Activated CD8-positive, alpha-beta memory T cell treated with anti-CD3 and anti-CD28 coated beads, Interleukin-2, amount 10 ng/mL, durations not matched to agents 7 days and 5 days (primary cell): ENCODE measurements around the gene CTNNA1. TPM values are rescaled to one million over a fixed set of nuclear protein-coding genes. Genes with fewer than 3 reads are reported as not detected.
"Not testable (repeated sequence)": the region's sequence is repeated elsewhere in the genome, so short reads cannot be mapped to it uniquely, and the experiment has no call there.

ENCODE experiments used
- ATAC-seq: fragments of 150-1000 bp; cut with Tn5 transposase; one replicate; pipeline ENCODE4 v1.10.0; 2021; ENCODE audit warnings: moderate library complexity
- CTCF ChIA-PET: fragments of 350-600 bp; sonication (Branson Sonifier 250); formaldehyde crosslinking; loops from one replicate; lab custom pipeline; 2021; ENCODE audit warnings: antibody characterized with exemption; lab: Charles Lee
- DNase-seq: peaks from one replicate; pipeline ENCODE4 v3.0.0-alpha.2; 2020
- H3K27ac Mint-ChIP-seq: one replicate; pipeline ENCODE4 v1.8.0; 2021; ENCODE audit warnings: mild to moderate bottlenecking, mixed read lengths
- H3K27me3 Mint-ChIP-seq: one replicate; pipeline ENCODE4 v1.8.0; 2021; ENCODE audit warnings: mixed read lengths
- H3K36me3 Mint-ChIP-seq: one replicate; pipeline ENCODE4 v1.8.0; 2021; ENCODE audit warnings: mild to moderate bottlenecking, mixed read lengths
- H3K4me1 Mint-ChIP-seq: one replicate; pipeline ENCODE4 v1.8.0; 2021; ENCODE audit warnings: mixed read lengths
- H3K4me3 Mint-ChIP-seq: one replicate; pipeline ENCODE4 v1.8.0; 2021; ENCODE audit warnings: mild to moderate bottlenecking, moderate library complexity, mixed read lengths
- H3K9me3 Mint-ChIP-seq: one replicate; pipeline ENCODE4 v1.8.0; 2022; ENCODE audit warnings: low read depth, mixed read lengths
- total RNA-seq, 2 experiments: library from RNA; stranded (reverse); gene quantifications; one replicate each; pipeline ENCODE4 v1.2.3, GENCODE V29; 2021

CTNNA1 gene
- total RNA-seq, 2 experiments from 2014 or later = 62.0 to 89.8 TPM

DNA sequence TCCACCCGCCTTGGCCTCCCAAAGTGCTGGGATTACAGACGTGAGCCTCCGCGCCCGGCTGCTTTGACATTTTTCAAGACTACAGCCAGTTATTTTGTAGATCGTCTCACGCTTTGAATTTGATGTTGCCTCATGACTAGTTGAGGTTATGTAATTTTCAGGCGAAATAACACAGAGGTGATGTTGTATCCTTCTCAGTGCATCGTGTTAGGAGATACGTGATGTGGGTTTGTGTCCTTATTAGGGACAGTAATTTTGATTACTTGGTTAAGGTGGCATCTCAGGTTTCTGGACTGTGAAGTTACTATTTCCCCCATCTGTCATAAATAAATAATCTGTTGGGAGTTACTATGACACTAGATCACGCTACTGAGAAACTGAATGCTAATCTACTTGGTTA, 25.0 kb downstream of the CTNNA1 start:
- CTCF ChIA-PET = no interaction called here

DNA sequence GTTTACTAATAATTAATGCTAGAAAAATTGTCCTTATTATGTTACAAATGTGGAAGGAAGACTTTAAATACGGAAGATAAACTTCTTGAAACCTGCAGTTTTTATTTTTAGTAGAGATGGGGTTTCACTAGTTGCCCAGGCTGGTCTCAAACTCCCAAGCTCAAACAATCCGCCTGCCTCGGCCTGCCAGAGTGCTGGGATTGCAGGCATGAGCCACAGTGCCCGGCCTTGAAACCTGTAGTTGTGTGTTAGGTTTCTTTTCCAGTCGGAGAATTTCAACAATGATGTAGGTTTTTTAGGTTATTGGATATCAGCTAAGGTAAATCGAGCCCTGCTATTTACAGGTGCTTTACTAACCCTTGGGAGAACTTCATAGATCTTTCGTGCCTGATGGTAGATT, 30.8 kb downstream of the CTNNA1 start:
- DNase-seq (no peak), ATAC-seq (no peak)
- Mint-ChIP-seq H3K27me3 (no peaks in the 10 kb centered on the region), H3K4me3 (no peak overlapping the region), H3K27ac (no peak overlapping the region), H3K36me3 (peaks cover 3% of the 10 kb centered on the region), H3K4me1 (no peaks in the 10 kb centered on the region), H3K9me3 (no peaks in the 10 kb centered on the region)
- CTCF ChIA-PET = no interaction called here

More for the DNA sequence above, 25.0 kb downstream of the CTNNA1 start:
- Mint-ChIP-seq H3K27ac (no peak overlapping the region), H3K27me3 (no peaks in the 10 kb centered on the region), H3K4me3 (no peak overlapping the region), H3K9me3 (peaks cover 3% of the 10 kb centered on the region), H3K4me1 (no peaks in the 10 kb centered on the region), H3K36me3 (peaks cover 12% of the 10 kb centered on the region)
- DNase-seq (no peak), ATAC-seq (no peak)

DNA sequence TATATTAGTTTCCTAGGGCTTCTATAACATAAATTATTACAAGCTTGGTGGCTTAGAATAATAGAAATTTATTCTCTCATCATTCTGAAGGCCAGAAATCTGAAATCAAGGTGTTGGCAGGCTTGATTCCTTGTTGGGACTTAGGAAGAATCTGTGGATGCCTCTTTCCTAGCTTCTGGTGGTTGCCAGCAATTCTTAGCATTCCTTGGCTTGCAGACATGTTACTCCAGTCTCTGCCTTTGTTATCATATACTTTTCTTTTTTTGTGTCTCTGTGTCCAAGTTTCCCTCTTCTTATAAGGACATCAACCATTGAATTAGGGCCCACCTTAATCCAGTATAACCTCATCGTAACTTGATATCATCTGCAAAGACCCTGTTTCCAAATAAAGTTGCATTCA, 31.4 kb downstream of the CTNNA1 start:
- DNase-seq (no peak), ATAC-seq (no peak)
- no peaks in the 10 kb centered on the region for H3K9me3 Mint-ChIP-seq
- peaks cover 3% of the 10 kb centered on the region for H3K36me3 Mint-ChIP-seq
- H3K27ac Mint-ChIP-seq = no peak overlapping the region
- no peaks in the 10 kb centered on the region for H3K27me3 Mint-ChIP-seq
- no peak overlapping the region for H3K4me3 Mint-ChIP-seq
- CTCF ChIA-PET = no interaction called here
- peaks cover under 1% of the 10 kb centered on the region for H3K4me1 Mint-ChIP-seq

DNA sequence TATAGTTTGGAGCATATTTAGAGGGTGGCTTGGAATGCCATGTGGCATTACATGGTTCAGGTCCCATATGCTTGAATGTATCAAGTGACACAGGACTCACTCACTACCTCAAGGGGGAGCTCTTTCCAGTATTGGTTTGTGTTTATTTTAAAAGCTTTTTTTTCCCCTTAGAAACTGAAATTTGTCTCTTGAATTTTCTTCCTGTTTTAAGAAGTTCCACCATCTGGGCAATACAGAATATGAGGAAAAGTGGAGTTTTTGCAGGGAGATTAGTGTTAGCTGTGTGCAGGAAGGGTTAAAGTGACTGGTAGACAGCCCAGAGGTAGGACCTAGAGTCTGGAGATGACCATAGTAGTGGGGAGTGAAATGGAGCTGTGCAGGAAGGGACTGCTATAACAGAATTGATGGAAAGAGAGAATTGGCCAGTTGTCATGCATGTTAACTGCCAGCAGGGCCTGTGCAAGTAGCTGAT, 36.6 kb downstream of the CTNNA1 start:
- ATAC-seq = peak; percentile 23
- Mint-ChIP-seq H3K36me3 (peaks cover 1% of the 10 kb centered on the region), H3K4me1 (peaks cover 16% of the 10 kb centered on the region), H3K27me3 (no peaks in the 10 kb centered on the region), H3K27ac (no peak overlapping the region), H3K4me3 (no peak overlapping the region), H3K9me3 (no peaks in the 10 kb centered on the region)
- CTCF ChIA-PET = interaction anchor here (0.7 to 2.3 kb wide), 34 partner anchors 8 to 976 kb away, joined by 3 to 14 read pairs (median 4); partner anchors contain the start of gene PAIP2
- DNase-seq = no peak

DNA sequence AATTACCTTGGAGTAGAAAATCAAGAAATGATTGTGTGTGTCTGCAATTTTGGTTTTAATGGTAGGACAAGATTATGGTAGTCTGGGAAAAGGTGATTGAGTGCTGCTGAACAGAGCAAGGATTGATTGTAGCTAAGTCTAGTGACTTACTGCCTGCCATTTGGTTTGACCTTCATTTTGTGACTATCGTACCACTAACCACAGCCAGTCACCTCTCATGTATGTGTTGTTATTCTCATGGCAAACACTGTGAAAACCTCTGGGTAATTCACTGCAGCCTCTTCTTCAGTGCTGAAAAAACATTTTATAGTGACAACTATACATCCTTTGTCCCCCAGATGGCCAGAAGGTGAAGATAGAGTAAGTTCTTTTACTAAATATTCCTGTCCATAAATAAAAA, 37.5 kb downstream of the CTNNA1 start:
- ATAC-seq (no peak), DNase-seq (no peak)
- Mint-ChIP-seq H3K4me3 (no peak overlapping the region), H3K4me1 (peaks cover 16% of the 10 kb centered on the region), H3K27ac (no peak overlapping the region), H3K27me3 (no peaks in the 10 kb centered on the region), H3K9me3 (no peaks in the 10 kb centered on the region), H3K36me3 (peaks cover 1% of the 10 kb centered on the region)
- CTCF ChIA-PET = interaction anchor here (1.0 to 2.3 kb wide), 13 partner anchors 15 to 471 kb away, joined by 3 to 11 read pairs (median 5); no protein-coding TSS in a partner anchor

DNA sequence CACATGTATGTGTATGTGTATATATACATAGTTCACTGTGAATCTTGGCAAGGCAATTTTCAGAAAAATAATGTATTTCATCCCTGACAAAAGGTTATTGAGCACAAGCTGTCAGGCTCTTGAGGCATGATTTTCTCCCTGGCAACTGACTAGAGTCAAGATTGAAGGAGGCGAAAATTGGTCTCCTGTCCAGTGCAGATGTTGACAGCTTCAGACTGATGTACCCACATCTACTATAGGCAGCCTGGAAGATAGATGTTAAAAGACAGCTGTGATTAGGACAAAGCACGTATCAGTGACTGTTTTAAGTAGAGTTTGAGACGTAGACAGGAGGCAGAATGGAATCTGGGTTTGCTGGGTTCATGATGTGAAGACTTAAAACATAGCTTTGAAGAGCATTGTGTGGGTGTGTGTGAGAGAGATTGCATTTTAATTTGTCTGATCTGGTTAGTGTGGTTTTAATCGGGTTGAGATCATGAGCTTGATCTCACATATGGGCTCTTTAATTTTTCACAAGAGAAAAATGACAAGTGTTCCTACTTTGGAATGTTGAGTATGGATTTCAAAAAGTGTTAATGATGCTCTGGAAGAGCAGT, 39.1 kb downstream of the CTNNA1 start:
- Mint-ChIP-seq H3K4me1 (peaks cover 16% of the 10 kb centered on the region), H3K27ac (no peak overlapping the region), H3K27me3 (no peaks in the 10 kb centered on the region), H3K9me3 (no peaks in the 10 kb centered on the region), H3K36me3 (peaks cover 1% of the 10 kb centered on the region), H3K4me3 (no peak overlapping the region)
- CTCF ChIA-PET = interaction anchor here (1.0 to 1.5 kb wide), 4 partner anchors 8 to 36 kb away, joined by 3 to 6 read pairs (median 4); no protein-coding TSS in a partner anchor
- DNase-seq (no peak), ATAC-seq (no peak)

DNA sequence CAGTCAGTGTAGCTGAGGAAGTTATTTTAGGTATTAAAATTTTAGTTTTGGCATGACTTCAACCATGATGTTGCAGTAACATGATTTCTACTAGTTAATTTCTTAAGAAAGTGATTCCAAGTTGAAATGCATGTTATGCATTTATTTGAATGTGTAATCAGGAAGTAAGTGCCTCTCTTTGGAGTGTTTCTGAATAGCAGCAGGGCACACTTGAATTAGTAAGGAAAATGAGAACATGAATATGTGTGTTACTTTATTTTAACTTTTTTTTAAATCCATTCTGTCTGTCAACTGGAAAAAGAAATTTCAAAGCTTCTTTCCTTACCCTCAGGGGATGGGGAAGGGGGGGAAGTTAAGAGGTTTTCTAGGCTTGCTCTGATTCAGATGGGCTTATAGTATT, 40.4 kb downstream of the CTNNA1 start:
- Mint-ChIP-seq H3K9me3 (no peaks in the 10 kb centered on the region), H3K36me3 (peaks cover 1% of the 10 kb centered on the region), H3K27ac (no peak overlapping the region), H3K4me3 (no peak overlapping the region), H3K4me1 (peaks cover 16% of the 10 kb centered on the region), H3K27me3 (no peaks in the 10 kb centered on the region)
- ATAC-seq = no peak
- CTCF ChIA-PET = interaction anchor here (1.5 kb wide), 1 partner anchor 37 kb away, joined by 6 read pairs; no protein-coding TSS in a partner anchor
- no peak for DNase-seq

DNA sequence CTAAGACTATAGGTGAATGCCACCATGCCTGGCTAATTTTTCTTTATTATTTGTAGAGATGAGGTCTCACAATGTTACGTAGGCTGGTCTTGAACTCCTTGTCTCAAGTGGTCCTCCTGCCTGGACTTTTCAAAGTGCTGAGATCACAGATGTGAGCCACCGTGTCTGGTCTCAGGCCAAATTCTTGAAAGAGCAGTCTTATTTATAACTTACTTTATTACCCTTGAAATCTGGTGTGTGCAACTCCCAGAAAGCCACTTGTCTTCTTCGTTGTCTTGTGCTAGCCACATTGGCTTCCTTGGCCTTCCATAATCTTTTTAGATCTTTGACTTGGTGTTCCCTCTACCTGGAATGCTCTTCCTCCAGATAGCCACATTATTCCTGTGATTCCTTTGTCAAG, 50.1 kb downstream of the CTNNA1 start:
- no peak for ATAC-seq
- Mint-ChIP-seq H3K36me3 (peaks cover 12% of the 10 kb centered on the region), H3K4me1 (peaks cover 9% of the 10 kb centered on the region), H3K27me3 (no peaks in the 10 kb centered on the region), H3K4me3 (no peak overlapping the region), H3K27ac (no peak overlapping the region), H3K9me3 (no peaks in the 10 kb centered on the region)
- CTCF ChIA-PET = interaction anchor here (3.5 kb wide), 1 partner anchor 14 kb away, joined by 14 read pairs; no protein-coding TSS in a partner anchor
- no peak for DNase-seq

DNA sequence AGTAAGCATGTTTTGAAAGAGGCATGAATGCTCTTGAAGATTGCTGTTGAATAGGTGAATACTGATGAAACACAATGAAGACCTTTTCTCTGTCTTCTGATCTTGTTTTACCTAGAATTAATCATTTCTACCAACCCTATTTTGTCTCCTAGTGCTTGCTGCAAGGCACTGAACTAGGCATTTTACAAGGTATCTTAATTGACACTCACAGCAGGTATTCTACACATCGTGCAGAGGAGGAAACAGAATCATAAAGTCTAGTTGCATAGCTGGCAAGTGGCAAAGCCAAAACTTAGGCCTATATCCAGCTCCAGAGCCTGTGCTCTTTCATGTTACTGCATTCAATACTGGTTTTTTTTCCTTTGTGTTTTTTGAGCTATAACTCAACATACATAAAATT, 50.7 kb downstream of the CTNNA1 start:
- CTCF ChIA-PET = interaction anchor here (1.4 kb wide), 1 partner anchor 21 kb away, joined by 5 read pairs; no protein-coding TSS in a partner anchor
- Mint-ChIP-seq H3K27ac (no peak overlapping the region), H3K27me3 (no peaks in the 10 kb centered on the region), H3K4me3 (no peak overlapping the region), H3K9me3 (no peaks in the 10 kb centered on the region), H3K4me1 (peaks cover 9% of the 10 kb centered on the region), H3K36me3 (peaks cover 12% of the 10 kb centered on the region)
- ATAC-seq = no peak
- DNase-seq = no peak

DNA sequence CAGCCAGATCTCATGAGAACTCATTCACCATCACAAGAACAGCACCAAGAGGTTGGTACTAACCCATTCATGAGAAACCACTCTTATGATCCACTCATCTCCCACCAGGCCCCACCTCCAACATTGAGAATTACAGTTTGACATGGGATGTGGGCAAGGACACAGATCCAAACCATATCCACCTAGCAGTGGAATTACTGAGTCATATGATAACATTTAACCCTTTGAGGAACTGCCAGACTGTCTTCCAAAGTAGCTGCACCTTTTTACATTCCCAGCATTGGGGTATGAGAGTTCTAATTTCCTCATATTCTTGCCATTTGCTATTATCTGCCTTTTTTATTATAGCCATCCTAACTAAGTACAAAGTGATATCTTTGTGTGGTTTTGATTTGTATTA, 51.9 kb downstream of the CTNNA1 start:
- no peak overlapping the region for H3K27ac Mint-ChIP-seq
- H3K27me3 Mint-ChIP-seq = no peaks in the 10 kb centered on the region
- ATAC-seq = no peak
- no peaks in the 10 kb centered on the region for H3K9me3 Mint-ChIP-seq
- DNase-seq = no peak
- peaks cover 9% of the 10 kb centered on the region for H3K4me1 Mint-ChIP-seq
- no peak overlapping the region for H3K4me3 Mint-ChIP-seq
- peaks cover 15% of the 10 kb centered on the region for H3K36me3 Mint-ChIP-seq
- CTCF ChIA-PET = interaction anchor here (0.5 to 1.4 kb wide), 3 partner anchors 15 to 20 kb away, joined by 4 to 6 read pairs (median 5); no protein-coding TSS in a partner anchor

DNA sequence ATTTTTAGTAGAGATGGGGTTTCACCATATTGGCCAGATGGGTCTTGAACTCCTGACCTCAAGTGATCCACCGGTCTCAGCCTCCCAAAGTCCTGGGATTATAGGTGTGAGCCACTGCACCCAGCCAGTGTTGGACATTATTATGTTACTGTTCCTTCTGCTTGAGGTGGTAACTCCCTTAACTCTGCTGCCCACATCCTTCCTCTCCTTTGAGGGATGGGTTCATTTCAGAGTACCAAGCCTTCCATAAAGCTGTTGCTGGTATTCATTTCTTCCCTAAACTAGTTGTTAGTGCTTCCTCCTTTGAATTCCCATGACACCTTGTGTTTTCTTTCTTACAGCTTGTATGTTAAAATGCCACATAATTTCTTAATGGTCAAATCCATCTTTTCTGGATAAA, 54.0 kb downstream of the CTNNA1 start:
- Mint-ChIP-seq H3K27ac (no peak overlapping the region), H3K4me3 (no peak overlapping the region), H3K4me1 (peaks cover 9% of the 10 kb centered on the region), H3K27me3 (no peaks in the 10 kb centered on the region), H3K9me3 (no peaks in the 10 kb centered on the region), H3K36me3 (peaks cover 12% of the 10 kb centered on the region)
- ATAC-seq = no peak
- no peak for DNase-seq
- CTCF ChIA-PET = interaction anchor here (2.4 kb wide), 1 partner anchor 18 kb away, joined by 10 read pairs; no protein-coding TSS in a partner anchor

DNA sequence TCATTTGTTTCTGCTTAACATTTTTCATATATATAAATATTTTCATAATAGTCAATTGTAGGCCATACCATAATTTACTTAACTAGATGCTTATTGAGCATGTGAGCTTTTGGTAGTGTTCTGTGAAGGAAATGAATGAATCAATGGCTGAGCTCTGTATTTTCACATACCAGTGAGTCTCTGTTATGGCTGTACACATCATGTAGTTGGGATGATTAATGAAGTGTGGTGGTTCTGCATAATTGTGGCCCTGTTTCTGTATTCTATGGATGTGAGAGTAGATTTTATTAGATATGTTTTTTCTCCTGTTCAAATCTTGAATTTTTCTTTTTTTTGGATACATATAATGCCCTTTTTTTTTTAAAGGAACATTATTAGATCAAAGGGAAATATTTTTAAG, 56.2 kb downstream of the CTNNA1 start:
- Mint-ChIP-seq H3K4me3 (no peak overlapping the region), H3K36me3 (peaks cover 13% of the 10 kb centered on the region), H3K27me3 (no peaks in the 10 kb centered on the region), H3K9me3 (no peaks in the 10 kb centered on the region), H3K4me1 (peaks cover 9% of the 10 kb centered on the region), H3K27ac (no peak overlapping the region)
- DNase-seq = no peak
- no peak for ATAC-seq
- CTCF ChIA-PET = interaction anchor here (0.9 to 2.4 kb wide), 2 partner anchors 17 to 20 kb away, joined by 3 to 10 read pairs; no protein-coding TSS in a partner anchor

DNA sequence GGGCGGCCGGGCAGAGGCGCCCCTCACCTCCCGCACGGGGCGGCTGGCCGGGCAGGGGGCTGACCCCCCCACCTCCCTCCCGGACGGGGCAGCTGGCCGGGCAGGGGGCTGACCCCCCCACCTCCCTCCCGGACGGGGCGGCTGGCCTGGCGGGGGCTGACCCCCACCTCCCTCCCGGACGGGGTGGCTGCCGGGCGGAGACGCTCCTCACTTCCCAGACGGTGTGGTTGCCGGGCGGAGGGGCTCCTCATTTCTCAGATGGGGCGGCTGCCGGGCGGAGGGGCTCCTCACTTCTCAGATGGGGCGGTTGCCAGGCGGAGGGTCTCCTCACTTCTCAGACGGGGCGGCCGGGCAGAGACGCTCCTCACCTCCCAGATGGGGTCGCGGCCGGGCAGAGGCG, 57.6 kb downstream of the CTNNA1 start:
- H3K27ac Mint-ChIP-seq, H3K9me3 Mint-ChIP-seq, CTCF ChIA-PET, DNase-seq, ATAC-seq, H3K4me1 Mint-ChIP-seq, H3K4me3 Mint-ChIP-seq, H3K27me3 Mint-ChIP-seq: not testable (repeated sequence)
- H3K36me3 Mint-ChIP-seq = peaks cover 15% of the 10 kb centered on the region

DNA sequence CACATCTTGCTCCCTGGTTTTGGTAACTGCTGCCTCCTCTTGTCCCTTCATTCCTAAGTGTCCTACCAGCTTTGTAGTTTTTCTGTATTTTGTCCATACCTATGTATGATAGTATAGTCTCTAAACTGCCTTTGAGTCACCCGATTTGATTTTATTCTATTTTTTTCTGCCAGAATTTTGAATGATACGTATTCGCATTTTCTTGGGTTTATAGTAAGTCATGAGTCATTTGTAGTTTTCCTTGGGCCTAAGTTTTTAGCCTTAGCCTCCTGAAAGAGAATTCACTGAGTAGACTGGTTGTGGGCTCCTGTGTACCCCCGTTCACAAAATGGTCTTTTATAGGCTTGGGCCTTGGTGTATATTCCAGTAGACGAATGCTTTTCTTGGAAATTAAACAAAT, 62.3 kb downstream of the CTNNA1 start:
- no peaks in the 10 kb centered on the region for H3K9me3 Mint-ChIP-seq
- H3K4me1 Mint-ChIP-seq = no peaks in the 10 kb centered on the region
- ATAC-seq (no peak), DNase-seq (no peak)
- peaks cover 8% of the 10 kb centered on the region for H3K36me3 Mint-ChIP-seq
- no peaks in the 10 kb centered on the region for H3K27me3 Mint-ChIP-seq
- no peak overlapping the region for H3K4me3 Mint-ChIP-seq
- H3K27ac Mint-ChIP-seq = no peak overlapping the region
- CTCF ChIA-PET = interaction anchor here (1.3 kb wide), 1 partner anchor 26 kb away, joined by 5 read pairs; no protein-coding TSS in a partner anchor
